HL-60 (cell line): ENCODE data around the gene KLK11.

Source experiments
- CTCF ChIP-seq: IDR thresholded peaks from one replicate; pipeline ENCODE4 v1.5.1; 2011; ENCODE audit warnings: low read length, control low read depth, inconsistent platforms; ENCODE audit not compliant: insufficient read depth
- GABPA ChIP-seq: IDR thresholded peaks from 2 replicates; pipeline ENCODE4 v1.6.1; 2012; ENCODE audit warnings: low read depth
- POLR2AphosphoS5 ChIP-seq: IDR thresholded peaks from 2 replicates; pipeline ENCODE4 v1.6.1; 2012; ENCODE audit warnings: low read depth
- SPI1 ChIP-seq: IDR thresholded peaks from 2 replicates; pipeline ENCODE4 v1.6.1; 2012; ENCODE audit warnings: low read depth, mild to moderate bottlenecking, borderline replicate concordance
- TF ChIP-seq, protein P1 (sequence below): IDR thresholded peaks from 2 replicates; pipeline ENCODE4 v1.6.1; 2012; ENCODE audit warnings: low read depth; ENCODE audit not compliant: insufficient replicate concordance

GRCh38 chr19:51031220-51031879 lies 4.9 kb upstream of the KLK11 start:
- no peak for TF ChIP-seq CTCF
- TF ChIP-seq POLR2AphosphoS5, result no peak
- TF ChIP-seq GABPA, result no peak
- TF ChIP-seq, protein P1, sequence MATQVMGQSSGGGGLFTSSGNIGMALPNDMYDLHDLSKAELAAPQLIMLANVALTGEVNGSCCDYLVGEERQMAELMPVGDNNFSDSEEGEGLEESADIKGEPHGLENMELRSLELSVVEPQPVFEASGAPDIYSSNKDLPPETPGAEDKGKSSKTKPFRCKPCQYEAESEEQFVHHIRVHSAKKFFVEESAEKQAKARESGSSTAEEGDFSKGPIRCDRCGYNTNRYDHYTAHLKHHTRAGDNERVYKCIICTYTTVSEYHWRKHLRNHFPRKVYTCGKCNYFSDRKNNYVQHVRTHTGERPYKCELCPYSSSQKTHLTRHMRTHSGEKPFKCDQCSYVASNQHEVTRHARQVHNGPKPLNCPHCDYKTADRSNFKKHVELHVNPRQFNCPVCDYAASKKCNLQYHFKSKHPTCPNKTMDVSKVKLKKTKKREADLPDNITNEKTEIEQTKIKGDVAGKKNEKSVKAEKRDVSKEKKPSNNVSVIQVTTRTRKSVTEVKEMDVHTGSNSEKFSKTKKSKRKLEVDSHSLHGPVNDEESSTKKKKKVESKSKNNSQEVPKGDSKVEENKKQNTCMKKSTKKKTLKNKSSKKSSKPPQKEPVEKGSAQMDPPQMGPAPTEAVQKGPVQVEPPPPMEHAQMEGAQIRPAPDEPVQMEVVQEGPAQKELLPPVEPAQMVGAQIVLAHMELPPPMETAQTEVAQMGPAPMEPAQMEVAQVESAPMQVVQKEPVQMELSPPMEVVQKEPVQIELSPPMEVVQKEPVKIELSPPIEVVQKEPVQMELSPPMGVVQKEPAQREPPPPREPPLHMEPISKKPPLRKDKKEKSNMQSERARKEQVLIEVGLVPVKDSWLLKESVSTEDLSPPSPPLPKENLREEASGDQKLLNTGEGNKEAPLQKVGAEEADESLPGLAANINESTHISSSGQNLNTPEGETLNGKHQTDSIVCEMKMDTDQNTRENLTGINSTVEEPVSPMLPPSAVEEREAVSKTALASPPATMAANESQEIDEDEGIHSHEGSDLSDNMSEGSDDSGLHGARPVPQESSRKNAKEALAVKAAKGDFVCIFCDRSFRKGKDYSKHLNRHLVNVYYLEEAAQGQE, result no peak
- TF ChIP-seq SPI1, result no peak
